IMR-90 (cell line): Measurements from ENCODE around the gene SHISA4.

ENCODE experiments used
- CEBPB ChIP-seq: IDR thresholded peaks from 2 replicates; pipeline ENCODE4 v1.6.1; 2012; ENCODE audit warnings: low read depth, low read length, improper control_type of control experiment
- CHD1 ChIP-seq: IDR thresholded peaks from 2 replicates; pipeline ENCODE4 v1.6.1; 2012; ENCODE audit warnings: low read depth, low read length, improper control_type of control experiment
- CTCF ChIP-seq: conservative IDR thresholded peaks from 2 replicates; pipeline ENCODE4 v1.5.1; 2012; ENCODE audit warnings: mild to moderate bottlenecking, low read depth, low read length, improper control_type of control experiment
- ELK1 ChIP-seq: fragments of 150-350 bp; IDR thresholded peaks from 2 replicates; pipeline ENCODE4 v1.6.1; 2016; ENCODE audit warnings: low read depth, mild to moderate bottlenecking, low read length, moderate library complexity, borderline replicate concordance
- MAZ ChIP-seq: IDR thresholded peaks from 2 replicates; pipeline ENCODE4 v1.6.1; 2012; ENCODE audit warnings: low read depth, mild to moderate bottlenecking, low read length, improper control_type of control experiment, moderate library complexity, borderline replicate concordance
- POLR2A ChIP-seq: IDR thresholded peaks from 2 replicates; pipeline ENCODE4 v1.6.1; 2012; ENCODE audit warnings: mild to moderate bottlenecking, low read depth, low read length
- RAD21 ChIP-seq: IDR thresholded peaks from 2 replicates; pipeline ENCODE4 v1.6.1; 2012; ENCODE audit warnings: low read length, improper control_type of control experiment
- RCOR1 ChIP-seq: IDR thresholded peaks from 2 replicates; pipeline ENCODE4 v1.6.1; 2012; ENCODE audit warnings: mild to moderate bottlenecking, low read length, improper control_type of control experiment; ENCODE audit not compliant: insufficient replicate concordance
- RFX5 ChIP-seq: IDR thresholded peaks from 2 replicates; pipeline ENCODE4 v1.8.0; 2012; ENCODE audit warnings: low read depth, mild to moderate bottlenecking, low read length, moderate library complexity
- SMC3 ChIP-seq: fragments of 150-350 bp; IDR thresholded peaks from 2 replicates; pipeline ENCODE4 v1.6.1; 2016; ENCODE audit warnings: low read depth, mild to moderate bottlenecking, antibody characterized with exemption, low read length, moderate library complexity
- USF2 ChIP-seq: fragments of 150-350 bp; IDR thresholded peaks from 2 replicates; pipeline ENCODE4 v1.6.1; 2017; ENCODE audit warnings: mild to moderate bottlenecking, antibody characterized with exemption, low read length, low read depth

GRCh38 chr1:201907621-201908020 is 18.9 kb downstream of the SHISA4 start:
- TF ChIP-seq RCOR1 (no peak), CTCF (no peak), MAZ (no peak), CEBPB (no peak), RAD21 (no peak), POLR2A (no peak), SMC3 (no peak), CHD1 (no peak), RFX5 (no peak), USF2 (no peak), ELK1 (no peak)
